C4-2B (cell line): Measurements from ENCODE around the gene SHE.

Experiments
- ZFX ChIP-seq: fragments of 450-650 bp; IDR thresholded peaks from 2 replicates; pipeline ENCODE4 v1.6.1; 2017
- TF ChIP-seq, protein P1 (sequence below): fragments of 450-650 bp; conservative IDR thresholded peaks from 2 replicates; pipeline ENCODE4 v1.5.1; 2017; ENCODE audit warnings: mild to moderate bottlenecking

DNA sequence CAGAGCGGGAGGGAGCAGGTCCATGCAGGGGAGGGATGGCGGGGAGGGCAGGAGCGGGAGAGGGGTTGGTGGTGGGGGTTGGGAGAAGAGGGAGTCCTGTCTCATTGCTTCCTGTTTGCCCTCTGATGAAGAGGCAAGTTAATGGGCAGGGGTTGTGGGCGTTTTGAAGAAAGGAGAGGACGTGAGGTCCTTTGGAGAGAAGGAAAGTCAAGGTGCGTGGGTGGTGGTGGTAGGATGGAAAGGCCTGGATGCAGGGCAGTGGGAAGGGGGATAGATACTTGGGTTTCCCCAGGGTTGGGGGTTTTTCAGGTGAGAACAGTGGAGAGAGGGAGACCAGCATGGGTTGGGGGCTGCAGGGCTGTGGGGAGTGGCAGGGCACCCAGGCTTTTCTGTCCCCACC is 39.0 kb upstream of the SHE start:
- TF ChIP-seq, protein P1, sequence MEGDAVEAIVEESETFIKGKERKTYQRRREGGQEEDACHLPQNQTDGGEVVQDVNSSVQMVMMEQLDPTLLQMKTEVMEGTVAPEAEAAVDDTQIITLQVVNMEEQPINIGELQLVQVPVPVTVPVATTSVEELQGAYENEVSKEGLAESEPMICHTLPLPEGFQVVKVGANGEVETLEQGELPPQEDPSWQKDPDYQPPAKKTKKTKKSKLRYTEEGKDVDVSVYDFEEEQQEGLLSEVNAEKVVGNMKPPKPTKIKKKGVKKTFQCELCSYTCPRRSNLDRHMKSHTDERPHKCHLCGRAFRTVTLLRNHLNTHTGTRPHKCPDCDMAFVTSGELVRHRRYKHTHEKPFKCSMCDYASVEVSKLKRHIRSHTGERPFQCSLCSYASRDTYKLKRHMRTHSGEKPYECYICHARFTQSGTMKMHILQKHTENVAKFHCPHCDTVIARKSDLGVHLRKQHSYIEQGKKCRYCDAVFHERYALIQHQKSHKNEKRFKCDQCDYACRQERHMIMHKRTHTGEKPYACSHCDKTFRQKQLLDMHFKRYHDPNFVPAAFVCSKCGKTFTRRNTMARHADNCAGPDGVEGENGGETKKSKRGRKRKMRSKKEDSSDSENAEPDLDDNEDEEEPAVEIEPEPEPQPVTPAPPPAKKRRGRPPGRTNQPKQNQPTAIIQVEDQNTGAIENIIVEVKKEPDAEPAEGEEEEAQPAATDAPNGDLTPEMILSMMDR = no peak
- no peak for TF ChIP-seq ZFX
